ENCODE data around the gene AP1S3. TPM values are rescaled to one million over a fixed set of nuclear protein-coding genes. Genes with fewer than 3 reads are reported as not detected.

Gene AP1S3
- total and polyA plus RNA-seq, 5 donors from 2014 or later, result 0.88 to 3.7 (median 2.1) TPM

GRCh38 chr2:223759569-223760430 is 77.6 kb downstream of the AP1S3 start:
- H3K27ac Mint-ChIP-seq, result peak overlapping the region in 2 of 3 donors; percentile 25 to 48
- no peaks in the 10 kb centered on the region for H3K36me3 Mint-ChIP-seq
- H3K27me3 Mint-ChIP-seq, result no peaks in the 10 kb centered on the region
- no peak for DNase-seq
- H3K4me1 Mint-ChIP-seq, result peaks cover 2 to 14% (median 9%) of the 10 kb centered on the region in 4 donors
- Histone ChIP-seq H3K27me3 (ENCODE audit: control insufficient read depth, insufficient read depth, low read length) (no peaks in the 10 kb centered on the region), H3K27ac (ENCODE audit: insufficient read depth, low read length, poor library complexity, severe bottlenecking) (no peak overlapping the region), H3K9me3 (ENCODE audit: control insufficient read depth in 2 of 2, low read length in 2 of 2) (no peaks in the 10 kb centered on the region), H3K4me3 (ENCODE audit: low read depth, low read length) (no peak overlapping the region), H3K4me1 (ENCODE audit: control insufficient read depth, insufficient read depth, low read length, poor library complexity, severe bottlenecking) (no peaks in the 10 kb centered on the region), H3K36me3 (ENCODE audit: control insufficient read depth, insufficient read depth, low read length) (no peaks in the 10 kb centered on the region)
- H3K9me3 Mint-ChIP-seq, result no peaks in the 10 kb centered on the region
- no peak for ATAC-seq (ENCODE audit: low read depth in 2 of 2)
- no peak overlapping the region for H3K4me3 Mint-ChIP-seq

- no peaks in the 10 kb centered on the region for H3K9me3 ChIP-seq (ENCODE audit: control insufficient read depth in 2 of 2, low read length in 2 of 2)
- H3K27ac ChIP-seq (ENCODE audit: insufficient read depth, low read length, poor library complexity, severe bottlenecking), result no peak overlapping the region
- no peaks in the 10 kb centered on the region for H3K27me3 Mint-ChIP-seq
- H3K4me3 Mint-ChIP-seq, result no peak overlapping the region
- peaks cover 2 to 14% (median 9%) of the 10 kb centered on the region in 4 donors for H3K4me1 Mint-ChIP-seq
- no peaks in the 10 kb centered on the region for H3K36me3 Mint-ChIP-seq
- DNase-seq (no peak), ATAC-seq (ENCODE audit: low read depth in 2 of 2) (no peak)
- H3K9me3 Mint-ChIP-seq, result no peaks in the 10 kb centered on the region
- no peaks in the 10 kb centered on the region for H3K27me3 ChIP-seq (ENCODE audit: control insufficient read depth, insufficient read depth, low read length)
- no peaks in the 10 kb centered on the region for H3K36me3 ChIP-seq (ENCODE audit: control insufficient read depth, insufficient read depth, low read length)
- no peak overlapping the region for H3K4me3 ChIP-seq (ENCODE audit: low read depth, low read length)
- no peaks in the 10 kb centered on the region for H3K4me1 ChIP-seq (ENCODE audit: control insufficient read depth, insufficient read depth, low read length, poor library complexity, severe bottlenecking)
- H3K27ac Mint-ChIP-seq, result no peak overlapping the region
Observed at GRCh38 chr2:223758131-223758840, 79.1 kb downstream of the AP1S3 start.

GRCh38 chr2:223753940-223754339 is 83.4 kb downstream of the AP1S3 start:
- Mint-ChIP-seq H3K4me1 (peaks cover 0 to 2% (median 0%) of the 10 kb centered on the region in 4 donors), H3K27me3 (peaks cover 7% of the 10 kb centered on the region), H3K27ac (no peak overlapping the region), H3K9me3 (no peaks in the 10 kb centered on the region), H3K36me3 (no peaks in the 10 kb centered on the region), H3K4me3 (no peak overlapping the region)
- Histone ChIP-seq H3K36me3 (ENCODE audit: control insufficient read depth, insufficient read depth, low read length) (no peaks in the 10 kb centered on the region), H3K27ac (ENCODE audit: insufficient read depth, low read length, poor library complexity, severe bottlenecking) (no peak overlapping the region), H3K4me1 (ENCODE audit: control insufficient read depth, insufficient read depth, low read length, poor library complexity, severe bottlenecking) (no peaks in the 10 kb centered on the region), H3K27me3 (ENCODE audit: control insufficient read depth, insufficient read depth, low read length) (no peaks in the 10 kb centered on the region), H3K9me3 (ENCODE audit: control insufficient read depth in 2 of 2, low read length in 2 of 2) (no peaks in the 10 kb centered on the region), H3K4me3 (ENCODE audit: low read depth, low read length) (no peak overlapping the region)
- ATAC-seq (ENCODE audit: low read depth in 2 of 2) (no peak), DNase-seq (no peak)

- no peaks in the 10 kb centered on the region for H3K36me3 ChIP-seq (ENCODE audit: control insufficient read depth, insufficient read depth, low read length)
- no peak for ATAC-seq (ENCODE audit: low read depth in 2 of 2)
- H3K9me3 ChIP-seq (ENCODE audit: control insufficient read depth in 2 of 2, low read length in 2 of 2), result no peaks in the 10 kb centered on the region
- H3K9me3 Mint-ChIP-seq, result no peaks in the 10 kb centered on the region
- no peak overlapping the region for H3K27ac ChIP-seq (ENCODE audit: insufficient read depth, low read length, poor library complexity, severe bottlenecking)
- no peak for DNase-seq
- no peaks in the 10 kb centered on the region for H3K27me3 ChIP-seq (ENCODE audit: control insufficient read depth, insufficient read depth, low read length)
- H3K4me3 ChIP-seq (ENCODE audit: low read depth, low read length), result no peak overlapping the region
- peaks cover 12% of the 10 kb centered on the region for H3K27me3 Mint-ChIP-seq
- H3K4me3 Mint-ChIP-seq, result no peak overlapping the region
- H3K27ac Mint-ChIP-seq, result no peak overlapping the region
- no peaks in the 10 kb centered on the region for H3K4me1 ChIP-seq (ENCODE audit: control insufficient read depth, insufficient read depth, low read length, poor library complexity, severe bottlenecking)
- no peaks in the 10 kb centered on the region for H3K36me3 Mint-ChIP-seq
- H3K4me1 Mint-ChIP-seq, result no peaks in the 10 kb centered on the region
Observed at GRCh38 chr2:223751012-223751411, 86.4 kb downstream of the AP1S3 start.

GRCh38 chr2:223747392-223748042 is 89.9 kb downstream of the AP1S3 start:
- Histone ChIP-seq H3K9me3 (ENCODE audit: control insufficient read depth in 2 of 2, low read length in 2 of 2) (no peaks in the 10 kb centered on the region), H3K4me3 (ENCODE audit: low read depth, low read length) (no peak overlapping the region), H3K4me1 (ENCODE audit: control insufficient read depth, insufficient read depth, low read length, poor library complexity, severe bottlenecking) (no peaks in the 10 kb centered on the region), H3K27me3 (ENCODE audit: control insufficient read depth, insufficient read depth, low read length) (no peaks in the 10 kb centered on the region), H3K27ac (ENCODE audit: insufficient read depth, low read length, poor library complexity, severe bottlenecking) (no peak overlapping the region), H3K36me3 (ENCODE audit: control insufficient read depth, insufficient read depth, low read length) (no peaks in the 10 kb centered on the region)
- Mint-ChIP-seq H3K9me3 (peaks cover 0 to 2% (median 0%) of the 10 kb centered on the region in 7 donors), H3K4me1 (peaks cover 0 to 4% (median 0%) of the 10 kb centered on the region in 4 donors), H3K36me3 (no peaks in the 10 kb centered on the region), H3K27me3 (peaks cover 12% of the 10 kb centered on the region), H3K4me3 (no peak overlapping the region), H3K27ac (no peak overlapping the region)
- DNase-seq (no peak), ATAC-seq (ENCODE audit: low read depth in 2 of 2) (no peak)

GRCh38 chr2:223746611-223747010 is 90.8 kb downstream of the AP1S3 start:
- Histone ChIP-seq H3K36me3 (ENCODE audit: control insufficient read depth, insufficient read depth, low read length) (no peaks in the 10 kb centered on the region), H3K4me1 (ENCODE audit: control insufficient read depth, insufficient read depth, low read length, poor library complexity, severe bottlenecking) (no peaks in the 10 kb centered on the region), H3K9me3 (ENCODE audit: control insufficient read depth in 2 of 2, low read length in 2 of 2) (no peaks in the 10 kb centered on the region), H3K4me3 (ENCODE audit: low read depth, low read length) (no peak overlapping the region), H3K27me3 (ENCODE audit: control insufficient read depth, insufficient read depth, low read length) (no peaks in the 10 kb centered on the region), H3K27ac (ENCODE audit: insufficient read depth, low read length, poor library complexity, severe bottlenecking) (no peak overlapping the region)
- Mint-ChIP-seq H3K4me3 (no peak overlapping the region), H3K36me3 (no peaks in the 10 kb centered on the region), H3K27ac (peak overlapping the region in 1 of 3 donors; percentile 56), H3K4me1 (peaks cover 0 to 4% (median 0%) of the 10 kb centered on the region in 4 donors), H3K27me3 (peaks cover 12% of the 10 kb centered on the region), H3K9me3 (peaks cover 0 to 2% (median 0%) of the 10 kb centered on the region in 7 donors)
- ATAC-seq (ENCODE audit: low read depth in 2 of 2) (no peak), DNase-seq (no peak)

GRCh38 chr2:223744580-223744979 is 92.8 kb downstream of the AP1S3 start:
- no peak for DNase-seq
- no peaks in the 10 kb centered on the region for H3K36me3 Mint-ChIP-seq

More at GRCh38 chr2:223744580-223744979, 92.8 kb downstream of the AP1S3 start:
- Mint-ChIP-seq H3K4me1 (peaks cover 0 to 4% (median 0%) of the 10 kb centered on the region in 4 donors), H3K27me3 (peaks cover 10% of the 10 kb centered on the region), H3K27ac (peak overlapping the region in 1 of 3 donors; percentile 66), H3K9me3 (peaks cover 0 to 2% (median 0%) of the 10 kb centered on the region in 7 donors), H3K4me3 (no peak overlapping the region)
- no peak for ATAC-seq (ENCODE audit: low read depth in 2 of 2)
- H3K27me3 ChIP-seq (ENCODE audit: control insufficient read depth, insufficient read depth, low read length), result no peaks in the 10 kb centered on the region
- H3K9me3 ChIP-seq (ENCODE audit: control insufficient read depth in 2 of 2, low read length in 2 of 2), result no peaks in the 10 kb centered on the region
- H3K27ac ChIP-seq (ENCODE audit: insufficient read depth, low read length, poor library complexity, severe bottlenecking), result no peak overlapping the region
- H3K4me1 ChIP-seq (ENCODE audit: control insufficient read depth, insufficient read depth, low read length, poor library complexity, severe bottlenecking), result no peaks in the 10 kb centered on the region
- H3K36me3 ChIP-seq (ENCODE audit: control insufficient read depth, insufficient read depth, low read length), result no peaks in the 10 kb centered on the region
- no peak overlapping the region for H3K4me3 ChIP-seq (ENCODE audit: low read depth, low read length)
